BLaER1 (cell line): ENCODE data around the gene RAB37.

Source experiments
- H3K27ac ChIP-seq: shearing (Covaris generic); formaldehyde crosslinking; 2 replicates; pipeline ENCODE4 v1.8.1; 2022
- H3K27me3 ChIP-seq: shearing (Covaris generic); formaldehyde crosslinking; 2 replicates; pipeline ENCODE4 v1.8.1; 2022
- H3K36me3 ChIP-seq: shearing (Covaris generic); formaldehyde crosslinking; 2 replicates; pipeline ENCODE4 v1.8.1; 2022
- H3K4me1 ChIP-seq: shearing (Covaris generic); formaldehyde crosslinking; 2 replicates; pipeline ENCODE4 v1.8.1; 2022
- H3K4me2 ChIP-seq: shearing (Covaris generic); formaldehyde crosslinking; 2 replicates; pipeline ENCODE4 v1.8.1; 2022
- H3K4me3 ChIP-seq: shearing (Covaris generic); formaldehyde crosslinking; 2 replicates; pipeline ENCODE4 v1.8.1; 2022
- H3K9ac ChIP-seq: shearing (Covaris generic); formaldehyde crosslinking; 2 replicates; pipeline ENCODE4 v1.8.1; 2022
- H3K9me3 ChIP-seq: shearing (Covaris generic); formaldehyde crosslinking; 2 replicates; pipeline ENCODE4 v1.8.1; 2022
- H4K20me1 ChIP-seq: shearing (Covaris generic); formaldehyde crosslinking; 2 replicates; pipeline ENCODE4 v1.8.1; 2022
- Cebpa-rat ChIP-seq: shearing (Covaris generic); IDR thresholded peaks from 2 replicates; pipeline ENCODE4 v1.8.1; 2022

Gene RAB37

DNA sequence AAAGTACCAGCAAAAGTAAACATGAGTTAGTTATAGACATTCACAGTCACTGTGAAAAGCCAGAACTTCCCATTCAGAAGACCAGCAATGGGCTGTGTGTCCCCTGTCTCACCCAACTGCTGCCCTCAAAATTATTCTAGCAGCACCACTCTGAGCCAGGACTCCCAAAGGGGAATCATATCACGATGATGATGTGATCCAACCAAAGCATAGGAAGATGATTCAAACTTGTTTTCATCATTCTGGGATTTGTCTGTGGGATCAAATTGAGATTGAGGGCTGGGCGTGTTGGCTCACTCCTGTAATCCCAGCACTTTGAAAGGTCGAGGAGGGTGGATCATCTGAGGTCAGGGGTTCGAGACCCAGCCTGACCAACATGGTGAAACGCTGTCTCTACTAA is 45.5 kb downstream of the RAB37 start:
- TF ChIP-seq Cebpa-rat, result no peak
- Histone ChIP-seq H3K9me3 (no peaks in the 10 kb centered on the region), H3K27me3 (no peaks in the 10 kb centered on the region), H3K4me1 (peaks cover 76% of the 10 kb centered on the region), H3K36me3 (peaks cover 16% of the 10 kb centered on the region; the same call in 1 of the 2 replicates), H3K27ac (no peak overlapping the region), H3K4me2 (no peak overlapping the region), H3K4me3 (no peak overlapping the region), H4K20me1 (peaks cover 67% of the 10 kb centered on the region), H3K9ac (no peak overlapping the region)

DNA sequence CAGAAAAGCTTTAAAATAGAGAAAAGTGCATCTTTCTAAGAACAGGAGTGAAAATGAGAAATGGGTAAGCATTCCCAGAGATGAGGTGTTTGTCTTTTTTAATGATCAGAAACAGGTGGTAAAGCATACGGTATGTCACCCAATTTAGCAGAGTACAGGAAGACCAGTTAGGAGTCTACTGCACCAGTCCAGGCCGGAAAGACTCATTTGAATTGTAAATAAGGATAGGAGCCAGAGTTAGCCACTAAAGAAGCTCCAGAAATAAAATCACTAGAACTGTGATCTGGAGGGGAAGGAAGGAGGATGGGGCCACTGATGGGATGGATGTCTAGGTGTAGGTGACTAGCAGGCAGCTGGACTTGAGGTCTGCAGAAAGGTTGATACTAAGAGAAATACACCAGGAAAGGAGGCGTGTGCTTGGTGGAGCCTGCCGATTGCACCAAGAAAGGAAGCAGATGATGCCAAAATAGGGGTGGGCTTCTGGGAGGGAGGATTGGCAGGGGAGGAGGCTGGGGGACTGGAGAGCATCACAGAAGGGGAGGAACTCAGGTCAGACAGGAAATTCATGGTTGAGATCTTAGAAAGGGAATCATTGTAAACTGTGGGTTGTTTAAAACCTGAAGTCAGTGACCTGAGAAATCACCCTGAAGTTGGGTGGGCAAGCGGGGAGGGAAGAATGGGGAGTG is 47.2 kb downstream of the RAB37 start:
- H3K36me3 ChIP-seq, result peaks cover 28% of the 10 kb centered on the region
- H3K4me2 ChIP-seq, result peak overlapping the region; percentile 49

DNA sequence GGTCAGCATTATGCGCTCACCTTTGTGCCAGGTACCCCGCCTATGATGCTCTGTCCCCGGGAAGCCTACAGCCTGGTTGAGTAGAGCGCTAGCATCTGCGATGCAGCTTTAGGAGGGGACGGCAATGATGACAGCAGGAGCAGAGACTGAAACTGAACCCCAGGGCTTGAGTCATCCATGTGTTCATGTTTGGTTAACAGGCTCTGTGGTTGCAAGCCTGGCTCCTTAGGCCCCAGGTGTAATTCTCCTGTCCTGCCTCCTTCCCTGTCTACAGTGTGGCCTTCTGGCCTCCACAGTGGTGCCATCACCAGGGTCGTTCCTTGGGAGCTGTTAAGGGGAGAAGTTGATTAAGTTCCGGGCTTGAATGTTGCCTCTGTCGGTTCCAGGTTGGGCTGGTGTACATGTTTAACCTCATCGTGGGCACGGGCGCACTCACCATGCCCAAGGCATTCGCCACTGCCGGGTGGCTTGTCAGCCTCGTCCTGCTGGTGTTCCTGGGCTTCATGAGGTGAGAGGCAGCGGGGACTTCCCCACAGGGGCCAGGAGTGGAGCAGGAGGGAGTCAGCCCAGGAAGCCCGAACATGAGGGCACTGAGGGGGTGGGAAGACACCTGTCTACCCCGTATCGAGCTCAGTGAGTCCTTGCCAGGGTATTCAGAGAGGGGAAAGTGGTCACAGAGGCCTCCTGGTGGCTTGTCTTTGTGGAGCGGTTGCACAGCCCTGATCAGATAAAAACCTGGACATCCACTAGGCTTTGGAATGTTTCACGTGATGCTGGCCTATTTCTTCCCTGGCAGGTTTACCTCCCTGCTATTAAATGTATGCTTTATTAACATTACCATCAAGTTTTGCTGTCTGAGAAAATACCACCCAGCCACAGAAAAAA is 48.3 kb downstream of the RAB37 start:
- TF ChIP-seq Cebpa-rat, result no peak
- peaks cover 57% of the 10 kb centered on the region for H3K4me1 ChIP-seq
- H4K20me1 ChIP-seq, result peaks cover 59% of the 10 kb centered on the region
- peaks cover 33% of the 10 kb centered on the region for H3K36me3 ChIP-seq
- H3K9me3 ChIP-seq, result no peaks in the 10 kb centered on the region
- no peak overlapping the region for H3K27ac ChIP-seq
- no peak overlapping the region for H3K9ac ChIP-seq
- H3K4me2 ChIP-seq, result no peak overlapping the region
- H3K4me3 ChIP-seq, result no peak overlapping the region
- H3K27me3 ChIP-seq, result no peaks in the 10 kb centered on the region

More for the DNA sequence above, 47.2 kb downstream of the RAB37 start:
- Histone ChIP-seq H3K9me3 (no peaks in the 10 kb centered on the region), H3K9ac (no peak overlapping the region), H3K4me1 (peaks cover 61% of the 10 kb centered on the region), H4K20me1 (peaks cover 66% of the 10 kb centered on the region), H3K27ac (no peak overlapping the region), H3K27me3 (no peaks in the 10 kb centered on the region), H3K4me3 (no peak overlapping the region)
- no peak for TF ChIP-seq Cebpa-rat

DNA sequence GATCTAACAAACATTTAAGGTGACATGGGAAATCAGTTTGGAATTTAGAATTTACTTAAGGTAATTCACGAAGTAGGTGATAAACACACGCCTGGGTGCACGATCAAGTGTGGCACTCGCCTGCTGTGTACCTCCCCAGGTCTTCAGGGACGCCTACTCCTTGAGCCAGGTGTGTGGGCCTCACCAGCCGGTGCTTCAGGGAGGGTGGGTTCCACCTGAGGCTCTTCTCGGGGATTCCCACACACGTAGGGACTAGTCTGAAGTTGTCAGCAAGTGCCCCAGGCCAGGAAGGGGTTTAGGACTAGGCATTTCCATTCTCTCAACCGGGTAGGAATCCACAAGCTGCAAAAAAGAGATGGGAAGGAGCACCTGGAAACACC is 48.9 kb downstream of the RAB37 start:
- Histone ChIP-seq H3K4me3 (no peak overlapping the region), H3K9me3 (no peaks in the 10 kb centered on the region), H3K4me1 (peaks cover 57% of the 10 kb centered on the region), H3K4me2 (peak overlapping the region; percentile 43), H3K9ac (no peak overlapping the region), H4K20me1 (peaks cover 53% of the 10 kb centered on the region), H3K27ac (no peak overlapping the region), H3K36me3 (peaks cover 36% of the 10 kb centered on the region), H3K27me3 (no peaks in the 10 kb centered on the region)
- no peak for TF ChIP-seq Cebpa-rat

DNA sequence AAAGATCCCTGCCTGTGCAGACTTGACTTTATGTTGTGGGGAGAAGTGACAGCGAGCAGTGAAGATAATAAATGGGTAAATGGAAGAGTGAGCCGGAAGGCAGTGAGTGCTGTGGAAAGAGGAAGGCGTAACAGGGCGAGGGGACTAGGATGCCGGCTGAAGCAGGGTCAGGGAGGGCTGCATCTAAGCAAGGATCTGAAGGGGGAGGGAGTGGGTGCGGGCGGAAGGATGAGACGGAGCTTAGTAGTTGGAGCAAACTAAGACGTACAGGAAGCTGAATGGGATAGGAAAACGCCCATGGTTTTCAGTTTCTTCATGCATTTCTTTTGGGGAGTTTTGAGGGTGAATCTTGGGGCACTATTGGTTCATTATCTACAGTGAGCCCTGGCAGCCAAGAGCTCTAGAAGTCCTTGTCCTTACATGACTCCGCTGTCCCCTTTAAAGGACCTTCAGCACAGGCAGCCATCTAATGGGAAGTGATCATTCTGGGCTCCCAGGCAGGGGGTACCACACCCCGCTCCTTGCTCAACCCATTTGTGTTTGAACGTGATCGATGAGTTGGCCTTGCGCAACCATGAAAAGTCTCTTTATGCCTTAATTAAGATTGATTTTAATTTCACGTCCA is 49.5 kb downstream of the RAB37 start:
- peaks cover 47% of the 10 kb centered on the region for H4K20me1 ChIP-seq
- peaks cover 36% of the 10 kb centered on the region for H3K36me3 ChIP-seq
- H3K4me1 ChIP-seq, result peaks cover 57% of the 10 kb centered on the region
- no peak overlapping the region for H3K9ac ChIP-seq
- 0 out of 2 replicates have a peak, but pooled peaks have one; percentile 35 for TF ChIP-seq Cebpa-rat
- no peak overlapping the region for H3K27ac ChIP-seq
- H3K4me3 ChIP-seq, result no peak overlapping the region
- peak overlapping the region; percentile 43 for H3K4me2 ChIP-seq
- no peaks in the 10 kb centered on the region for H3K27me3 ChIP-seq
- no peaks in the 10 kb centered on the region for H3K9me3 ChIP-seq

DNA sequence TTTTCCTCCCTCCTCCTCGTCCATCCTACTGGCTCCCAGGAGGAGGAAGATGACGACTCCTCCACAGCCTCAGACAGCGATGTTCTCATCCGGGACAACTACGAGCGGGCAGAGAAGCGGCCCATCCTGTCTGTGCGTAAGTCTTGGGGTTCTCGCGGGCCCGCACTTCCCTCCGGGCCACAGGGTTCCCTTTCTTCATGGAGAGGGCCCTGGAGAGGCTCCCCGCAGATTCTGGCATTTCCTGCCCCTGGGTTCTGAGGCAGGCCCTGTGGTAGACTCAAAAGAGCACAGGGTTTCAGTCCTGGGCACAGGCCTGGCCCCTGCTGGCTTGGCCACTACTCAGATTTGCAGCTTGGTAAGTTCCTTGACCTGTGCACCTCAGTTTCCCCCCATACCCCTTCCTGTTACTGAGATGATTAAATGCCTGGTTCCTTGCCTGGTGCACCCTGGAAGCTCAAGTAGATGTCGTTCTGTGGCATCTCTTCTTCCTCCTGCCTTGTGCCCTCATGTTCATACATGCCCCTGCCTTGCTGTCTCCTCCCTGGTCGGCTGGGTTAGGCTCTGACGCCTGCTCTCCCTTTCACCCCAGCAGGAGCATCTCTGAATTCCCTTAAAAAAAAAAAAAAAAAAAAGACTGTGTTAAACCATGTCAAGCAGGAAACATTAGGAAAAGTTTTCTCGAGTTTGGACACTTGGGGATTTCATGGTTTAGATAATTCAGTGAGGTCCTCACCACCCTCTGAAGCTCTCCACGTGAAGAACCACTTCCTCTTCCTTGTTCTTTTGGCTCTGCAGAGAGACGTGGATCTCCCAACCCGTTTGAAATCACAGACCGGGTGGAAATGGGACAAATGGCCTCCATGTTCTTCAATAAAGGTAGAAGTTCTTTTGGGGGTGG is 53.4 kb downstream of the RAB37 start:
- Histone ChIP-seq H3K4me3 (no peak overlapping the region), H3K27ac (0 out of 2 replicates have a peak overlapping the region, but pooled peaks have one; percentile 6), H3K4me2 (peak overlapping the region; percentile 76)

DNA sequence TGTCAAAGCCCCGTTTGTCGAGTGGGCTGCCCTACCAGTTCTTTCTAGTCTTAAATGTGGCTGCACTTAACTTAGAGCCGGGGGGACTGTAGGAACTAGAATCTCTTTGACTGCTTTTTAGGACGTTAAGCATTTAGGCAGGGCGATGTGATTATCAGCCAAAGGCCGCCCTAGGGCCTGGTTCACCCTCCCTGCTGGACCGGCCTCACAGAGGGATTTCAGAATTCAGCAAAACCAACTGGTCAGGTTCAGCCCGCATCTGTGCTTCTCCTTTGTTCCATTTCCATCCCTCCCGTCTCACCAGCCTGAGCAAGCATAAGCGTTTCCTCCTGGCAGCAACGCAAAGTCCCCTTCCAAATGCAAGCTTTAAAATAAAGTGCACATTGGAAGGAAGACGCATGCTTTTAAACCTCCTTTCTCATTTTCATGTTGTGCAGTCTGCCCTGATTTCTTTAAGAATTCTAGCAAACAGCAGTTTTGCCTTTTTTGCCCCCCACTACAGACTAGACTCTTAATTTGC is 55.6 kb downstream of the RAB37 start:
- TF ChIP-seq Cebpa-rat, result no peak
- peaks cover 30% of the 10 kb centered on the region for H3K4me1 ChIP-seq
- H3K27me3 ChIP-seq, result no peaks in the 10 kb centered on the region
- 0 out of 2 replicates have a peak, but pooled peaks cover 9% of the 10 kb centered on the region for H4K20me1 ChIP-seq
- no peak overlapping the region for H3K9ac ChIP-seq
- H3K4me3 ChIP-seq, result no peak overlapping the region
- H3K9me3 ChIP-seq, result no peaks in the 10 kb centered on the region
- peaks cover 63% of the 10 kb centered on the region for H3K36me3 ChIP-seq
- no peak overlapping the region for H3K27ac ChIP-seq
- H3K4me2 ChIP-seq, result no peak overlapping the region

More for the DNA sequence above, 53.4 kb downstream of the RAB37 start:
- Histone ChIP-seq H3K9me3 (no peaks in the 10 kb centered on the region), H3K27me3 (no peaks in the 10 kb centered on the region), H3K4me1 (peaks cover 36% of the 10 kb centered on the region), H4K20me1 (peaks cover 17% of the 10 kb centered on the region), H3K36me3 (peaks cover 47% of the 10 kb centered on the region), H3K9ac (no peak overlapping the region)
- no peak for TF ChIP-seq Cebpa-rat

DNA sequence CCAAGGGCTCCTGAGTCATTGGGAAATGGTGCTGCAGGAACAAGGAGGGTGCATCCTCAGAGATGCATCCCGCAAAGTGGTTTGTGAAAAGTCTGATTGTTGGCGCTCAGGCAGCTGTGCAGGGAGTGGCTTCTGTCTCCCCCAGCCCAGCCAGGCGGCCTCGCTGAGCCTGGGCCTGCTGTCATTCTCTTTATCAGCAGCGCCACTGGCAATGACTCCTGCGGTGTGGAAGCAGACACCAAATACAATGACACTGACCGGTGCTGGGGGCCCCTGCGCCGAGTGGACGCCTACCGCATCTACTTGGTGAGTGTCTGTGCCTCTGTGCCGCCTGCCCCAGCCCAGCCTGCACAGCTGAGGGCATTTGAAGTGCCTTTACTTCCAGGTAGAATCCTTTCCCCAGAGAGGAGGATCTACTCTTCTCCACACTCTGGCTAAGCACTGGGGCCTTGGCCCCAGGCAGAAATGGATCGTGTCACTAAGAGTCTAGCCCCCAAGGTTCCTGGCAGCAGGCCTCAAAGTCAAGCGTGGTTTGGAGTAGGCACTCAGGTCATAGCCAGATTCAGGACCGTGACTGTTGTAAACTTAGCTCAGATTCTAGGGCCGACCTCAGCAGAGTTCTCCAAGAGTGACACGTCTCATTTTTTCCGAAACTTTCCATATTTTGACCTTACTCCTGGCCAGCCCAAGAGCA is 58.4 kb downstream of the RAB37 start:
- H3K4me3 ChIP-seq, result no peak overlapping the region
- no peak for TF ChIP-seq Cebpa-rat
- H3K9ac ChIP-seq, result no peak overlapping the region
- H4K20me1 ChIP-seq, result peaks cover 10% of the 10 kb centered on the region; the same call in 1 of the 2 replicates
- no peak overlapping the region for H3K4me2 ChIP-seq
- peaks cover 27% of the 10 kb centered on the region for H3K4me1 ChIP-seq
- H3K27ac ChIP-seq, result no peak overlapping the region
- no peaks in the 10 kb centered on the region for H3K27me3 ChIP-seq
- H3K36me3 ChIP-seq, result peaks cover 69% of the 10 kb centered on the region
- no peaks in the 10 kb centered on the region for H3K9me3 ChIP-seq
